ENCODE results near the gene FARSA. TPM values are rescaled to one million over a fixed set of nuclear protein-coding genes. Genes with fewer than 3 reads are reported as not detected.

Gene FARSA
- total and polyA plus RNA-seq, 2 of the 13 experiments (the other 11 are each of a cell fraction or from before 2014, with no cell fraction given): 25.9 to 72.0 TPM

GRCh38 chr19:12933287-12934072, at the start of gene FARSA (continued):
- TF ChIP-seq RERE (CRISPR knock-in tag; IDR thresholded peaks at IDR 0.05; ENCODE audit: low read depth) (no peak), ZNF770 (CRISPR knock-in tag; IDR thresholded peaks at IDR 0.05) (no peak), DNMT1 (CRISPR knock-in tag; IDR thresholded peaks at IDR 0.05) (no peak; the same call in 1 of the 2 replicates), TFE3 (CRISPR knock-in tag; IDR thresholded peaks at IDR 0.05) (peak; percentile 56), RBM39 (IDR thresholded peaks at IDR 0.05; ENCODE audit: low read depth, low read length, poor library complexity, severe bottlenecking) (peak; percentile 85), ZNF775 (CRISPR knock-in tag; IDR thresholded peaks at IDR 0.05; ENCODE audit: borderline replicate concordance) (no peak), ZNF672 (CRISPR knock-in tag; IDR thresholded peaks at IDR 0.05) (no peak), ZHX2 (IDR thresholded peaks at IDR 0.05; ENCODE audit: low read depth) (peak; percentile 97), ZHX2 (CRISPR knock-in tag; IDR thresholded peaks at IDR 0.05; ENCODE audit: borderline replicate concordance) (no peak), HOXD1 (CRISPR knock-in tag; IDR thresholded peaks at IDR 0.05) (no peak), MLX (CRISPR knock-in tag; IDR thresholded peaks at IDR 0.05) (no peak), ZNF740 (CRISPR knock-in tag; IDR thresholded peaks at IDR 0.05) (no peak)

Data from HepG2 (cell line).